Transverse colon (tissue), 4 donors: ENCODE measurements around the gene SOCS1. TPM values are rescaled to one million over a fixed set of nuclear protein-coding genes. Genes with fewer than 3 reads are reported as not detected.

Experiments
- DNase-seq: peaks from one replicate; pipeline ENCODE4 v3.0.0-alpha.2; 2019
- H3K27ac ChIP-seq, 4 donors: fragments of 200-600 bp; sonication (generic); 2 replicates each; pipeline ENCODE4 v1.5.1; 2016 to 2018; ENCODE audit warnings: inconsistent platforms in 4 of 4
- H3K27me3 ChIP-seq: fragments of 200-600 bp; sonication (generic); 2 replicates; pipeline ENCODE4 v1.5.1; 2017; ENCODE audit warnings: inconsistent platforms
- H3K36me3 ChIP-seq, 4 donors: fragments of 200-600 bp; sonication (generic); 2 replicates each; pipeline ENCODE4 v1.5.1; 2017 to 2019; ENCODE audit warnings: inconsistent platforms in 4 of 4
- H3K4me1 ChIP-seq, 4 donors: fragments of 200-600 bp; sonication (generic); 2 replicates each; pipeline ENCODE4 v1.5.1; 2017 to 2020; ENCODE audit warnings: inconsistent platforms in 4 of 4
- H3K4me3 ChIP-seq, 4 donors: fragments of 200-600 bp; sonication (generic); 1 replicate in 1 of 4; 2 replicates in 3 of 4; pipeline versions ENCODE4 v1.5.1 to v1.6.1; 2017 to 2019; ENCODE audit warnings: inconsistent platforms in 4 of 4
- H3K9me3 ChIP-seq, 2 donors: fragments of 200-600 bp; sonication (generic); 2 replicates each; pipeline ENCODE4 v1.5.1; 2017 to 2019; ENCODE audit warnings: inconsistent platforms in 2 of 2
- CTCF ChIP-seq, 5 experiments: fragments of 200-600 bp in 3 of 5; fragments of 450-650 bp in 2 of 5; sonication (generic) in 3 of 5; IDR thresholded peaks; 1 replicate in 2 of 5; 2 replicates in 3 of 5; pipeline ENCODE4 v1.5.1; 2016 to 2017; ENCODE audit warnings: antibody characterized with exemption in 5 of 5, inconsistent platforms in 3 of 5, mild to moderate bottlenecking in 2 of 5, moderate library complexity in 1 of 5
- EP300 ChIP-seq: sonication (generic); formaldehyde crosslinking; IDR thresholded peaks from one replicate; pipeline ENCODE4 v1.6.1; 2017; ENCODE audit warnings: antibody characterized with exemption, low read depth
- POLR2A ChIP-seq: fragments of 450-650 bp; IDR thresholded peaks from one replicate; pipeline ENCODE4 v1.6.1; 2016; ENCODE audit warnings: antibody characterized with exemption, mild to moderate bottlenecking, moderate library complexity
- POLR2AphosphoS5 ChIP-seq, 3 donors: sonication (generic); formaldehyde crosslinking; IDR thresholded peaks; one replicate each; pipeline ENCODE4 v1.6.1; 2016; ENCODE audit warnings: antibody characterized with exemption in 3 of 3
- WGBS, 2 donors: methylation state at CpG; one replicate each; pipeline ENCODE4 v1.1.5; 2018; ENCODE audit warnings: low coverage in 1 of 2; 5-methylcytosine and 5-hydroxymethylcytosine counted together
- in situ Hi-C, 4 donors: fragments of 200-750 bp; cut with MboI; loops; one replicate each; pipeline versions ENCODE4 v1.15.0 to v1.15.1; 2017; ENCODE audit warnings: low sequenced_read_pairs in 3 of 4, low pct_ligation_motif_present in 1 of 4, low pct_unique_long_range_greater_than_20kb in 1 of 4
- intact Hi-C: fragments of 100-400 bp; cut with DNase I; formaldehyde crosslinking; loops from one replicate; pipeline ENCODE4 v1.15.1; 2023; ENCODE audit warnings: low total_unique reads
- total RNA-seq, 4 donors: library from RNA; depleted of rRNA; stranded (reverse); fragments of >200 nt; gene quantifications; one replicate each; pipeline ENCODE4 v1.1.0, GENCODE V29; 2016

Gene SOCS1
- total RNA-seq, 4 donors from 2014 or later, result 2.2 to 17.6 (median 10.8) TPM

DNA sequence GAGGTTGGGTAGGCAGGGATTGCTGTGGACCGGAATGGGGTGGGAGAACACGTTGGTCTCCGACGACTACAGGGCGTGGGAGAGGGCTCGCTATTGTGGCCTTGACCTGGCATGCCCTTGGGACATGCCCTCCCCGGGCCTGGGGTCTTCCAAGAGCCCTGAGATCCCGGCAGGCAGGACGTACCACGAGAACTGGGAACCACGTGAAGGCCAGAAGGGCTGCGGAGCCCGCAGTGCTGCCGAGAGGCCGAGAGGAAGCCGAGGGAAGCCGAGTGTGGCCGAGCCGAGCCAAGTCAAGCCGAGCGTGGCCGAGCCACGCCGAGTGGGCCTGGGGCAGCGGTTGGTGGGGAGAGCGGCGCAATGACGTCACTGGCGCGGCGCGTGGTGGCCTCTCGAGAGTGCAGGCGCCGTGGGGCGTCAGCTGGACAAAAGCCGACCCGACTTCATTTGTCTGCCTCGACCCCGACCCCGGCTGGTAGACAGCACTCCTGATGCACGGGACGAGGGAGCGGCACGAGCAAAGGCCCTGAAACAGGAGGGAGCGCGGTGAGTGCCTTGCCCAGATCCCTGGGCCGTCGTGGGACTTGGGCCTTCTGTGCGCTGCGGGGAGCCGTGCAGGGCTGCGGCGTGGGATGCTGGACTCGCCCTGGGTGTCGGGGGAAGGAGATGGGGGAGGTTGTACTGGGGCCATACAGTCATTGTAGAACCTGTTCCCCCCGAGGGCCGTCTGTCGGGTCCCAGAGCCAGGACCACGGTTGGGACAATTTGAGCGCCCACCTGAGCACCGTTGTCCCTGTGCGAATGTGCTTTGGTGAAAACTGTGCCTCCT is 6.6 kb downstream of the SOCS1 start:
- TF ChIP-seq POLR2AphosphoS5 (IDR thresholded peaks at IDR 0.05), result no peak
- no peak for TF ChIP-seq CTCF (IDR thresholded peaks at IDR 0.05)
- no peak for TF ChIP-seq POLR2A
- TF ChIP-seq EP300, result no peak
- Histone ChIP-seq H3K9me3 (no peaks in the 10 kb centered on the region), H3K4me1 (peaks cover 0 to 15% (median 3%) of the 10 kb centered on the region in 4 donors), H3K4me3 (no peak overlapping the region), H3K27me3 (no peaks in the 10 kb centered on the region), H3K27ac (no peak overlapping the region), H3K36me3 (no peaks in the 10 kb centered on the region)
- in situ Hi-C loops (loop anchor here (10.0 to 25.0 kb wide), 2 partner anchors 113 to 285 kb away; no protein-coding TSS in a partner anchor), intact Hi-C loops (loop anchor here (10.0 kb wide), 3 partner anchors 105 to 175 kb away; no protein-coding TSS in a partner anchor)
- 90 to 95% methylated on average over 2 to 62 of the region's 63 CpGs for WGBS, 2 donors
- DNase-seq, result no peak

DNA sequence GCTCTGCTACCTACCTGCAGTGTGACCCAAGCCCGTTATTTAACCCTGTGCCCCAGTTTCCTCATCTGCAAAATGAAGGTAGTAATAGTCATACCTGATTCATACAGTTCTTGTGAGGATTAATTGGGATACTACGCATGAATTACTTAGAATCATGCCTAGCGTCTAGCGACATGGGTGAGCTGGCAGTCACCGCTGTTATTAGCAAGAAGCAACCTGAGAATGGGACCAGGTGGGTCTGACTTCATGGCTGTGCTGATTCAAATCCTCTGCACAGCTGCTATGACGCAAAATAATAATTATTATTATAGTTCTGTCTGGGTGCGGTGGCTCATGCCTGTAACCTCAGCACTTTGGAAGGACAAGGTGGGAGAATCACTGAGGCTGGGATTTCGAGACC is 7.9 kb downstream of the SOCS1 start:
- no peaks in the 10 kb centered on the region for H3K36me3 ChIP-seq
- no peaks in the 10 kb centered on the region for H3K9me3 ChIP-seq
- no peaks in the 10 kb centered on the region for H3K27me3 ChIP-seq
- TF ChIP-seq CTCF (IDR thresholded peaks at IDR 0.05), result no peak
- no peak for TF ChIP-seq EP300
- TF ChIP-seq POLR2AphosphoS5 (IDR thresholded peaks at IDR 0.05), result no peak
- no peak for TF ChIP-seq POLR2A
- intact Hi-C loops, result no loop called here
- in situ Hi-C loops, result no loop called here
- H3K27ac ChIP-seq, result no peak overlapping the region
- 83 to 100% methylated on average over 4 to 8 of the region's 8 CpGs for WGBS, 2 donors
- no peak overlapping the region for H3K4me3 ChIP-seq
- no peak for DNase-seq
- H3K4me1 ChIP-seq, result peaks cover 0 to 2% (median 0%) of the 10 kb centered on the region in 4 donors

GRCh38 chr16:11245988-11246387 is 10.0 kb downstream of the SOCS1 start:
- Histone ChIP-seq H3K36me3 (no peaks in the 10 kb centered on the region), H3K27me3 (no peaks in the 10 kb centered on the region), H3K27ac (no peak overlapping the region), H3K4me3 (no peak overlapping the region), H3K9me3 (no peaks in the 10 kb centered on the region), H3K4me1 (no peaks in the 10 kb centered on the region)
- DNase-seq, result no peak
- in situ Hi-C loops, result no loop called here
- intact Hi-C loops, result no loop called here
- TF ChIP-seq CTCF (IDR thresholded peaks at IDR 0.05) (no peak), EP300 (no peak), POLR2AphosphoS5 (IDR thresholded peaks at IDR 0.05) (no peak), POLR2A (no peak)

GRCh38 chr16:11245222-11245737 is 10.7 kb downstream of the SOCS1 start:
- Histone ChIP-seq H3K4me3 (no peak overlapping the region), H3K9me3 (no peaks in the 10 kb centered on the region), H3K27ac (no peak overlapping the region), H3K4me1 (no peaks in the 10 kb centered on the region), H3K36me3 (no peaks in the 10 kb centered on the region), H3K27me3 (no peaks in the 10 kb centered on the region)
- TF ChIP-seq CTCF (IDR thresholded peaks at IDR 0.05) (no peak), POLR2AphosphoS5 (IDR thresholded peaks at IDR 0.05) (no peak), POLR2A (no peak), EP300 (no peak)
- WGBS, 2 donors, result 83 to 84% methylated on average over 1 to 5 of the region's 5 CpGs
- in situ Hi-C loops, result no loop called here
- intact Hi-C loops, result no loop called here
- no peak for DNase-seq
